ENCODE data around the gene SHLD1.
"Not testable (repeated sequence)": the region's sequence is repeated elsewhere in the genome, so short reads cannot be mapped to it uniquely, and the experiment has no call there.

The SHLD1 gene

DNA sequence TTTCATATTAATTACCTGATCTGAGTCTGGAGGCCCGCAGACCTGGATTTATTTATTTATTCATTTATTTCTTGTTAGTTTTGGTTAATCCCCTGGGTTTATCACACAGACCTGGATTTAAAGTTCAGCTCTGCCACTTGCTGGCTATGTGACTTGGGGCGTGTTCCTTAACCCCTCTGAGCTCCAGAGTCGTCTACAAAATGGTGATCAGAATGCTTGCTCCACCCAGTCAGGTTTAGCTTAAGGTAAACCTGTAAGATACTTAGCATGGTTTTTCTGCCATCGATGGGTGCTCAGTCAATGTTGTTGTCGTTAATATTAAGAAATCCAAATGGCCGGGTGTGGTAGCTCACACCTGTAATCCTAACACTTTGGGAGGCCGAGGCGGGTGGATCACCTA lies 23.4 kb downstream of the SHLD1 start:
- DNase-seq (ENCODE audit: low read depth, low spot score): no peak
- H3K4me3 ChIP-seq (ENCODE audit: low read length): no peak overlapping the region

DNA sequence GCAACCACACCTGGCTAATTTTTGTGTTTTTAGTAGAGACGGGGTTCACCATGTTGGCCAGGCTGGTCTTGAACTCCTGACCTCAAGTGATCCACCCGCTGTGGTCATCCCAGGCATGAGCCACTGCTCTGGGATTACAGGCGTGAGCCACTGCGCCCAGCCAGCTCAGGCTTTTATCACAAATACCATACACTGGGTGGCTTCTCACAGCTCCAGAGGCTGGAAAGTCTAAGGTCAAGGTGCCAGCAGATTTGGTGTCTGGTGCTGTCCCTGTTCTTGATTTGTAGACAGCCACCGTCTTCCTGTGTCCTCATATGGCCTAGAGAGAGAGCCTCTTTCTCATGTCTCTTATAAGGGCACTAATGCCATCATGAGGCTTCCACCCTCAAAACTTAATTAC lies 25.9 kb downstream of the SHLD1 start:
- DNase-seq (ENCODE audit: low read depth, low spot score): no peak
- no peak overlapping the region for H3K4me3 ChIP-seq (ENCODE audit: low read length)

DNA sequence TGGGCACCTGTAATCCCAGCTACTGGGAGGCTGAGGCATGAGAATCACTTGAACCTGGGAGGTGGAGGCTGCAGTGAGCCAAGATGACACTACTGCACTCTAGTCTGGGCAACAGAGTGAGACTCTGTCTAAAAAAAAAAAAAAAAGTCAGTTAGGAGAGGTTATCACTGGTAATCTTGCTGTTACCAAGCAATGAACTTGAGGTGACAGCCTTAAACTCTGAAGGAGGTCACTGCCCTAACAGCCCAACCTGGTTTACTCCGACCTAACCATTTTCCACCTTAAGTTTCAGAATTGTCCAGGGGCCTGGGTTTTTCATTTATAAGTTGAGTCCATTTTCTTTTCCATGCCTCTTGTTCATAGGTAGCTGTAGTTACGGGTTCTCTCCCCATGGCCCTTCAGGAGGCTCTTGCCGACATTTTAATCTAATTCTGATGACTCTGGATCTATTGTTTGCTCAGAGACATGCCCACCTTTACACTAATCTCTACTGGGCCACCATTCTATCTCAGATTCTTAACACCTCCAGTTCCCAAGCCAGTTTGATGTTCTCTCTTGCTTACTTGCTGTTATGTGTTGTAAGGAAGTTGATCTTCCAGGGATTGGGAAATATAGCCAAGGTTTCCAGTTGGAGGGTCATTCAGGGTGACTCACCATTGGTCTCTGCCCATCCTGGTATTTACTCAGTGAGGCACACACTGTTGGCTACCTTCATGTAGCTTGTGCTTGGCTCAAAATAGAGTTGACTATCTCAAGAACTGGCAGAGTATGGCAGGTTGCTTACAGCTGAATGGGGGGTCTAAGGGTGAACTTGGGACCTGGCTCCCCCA lies 29.1 kb downstream of the SHLD1 start:
- H3K4me3 ChIP-seq (ENCODE audit: low read length): no peak overlapping the region
- no peak for DNase-seq (ENCODE audit: low read depth, low spot score)

DNA sequence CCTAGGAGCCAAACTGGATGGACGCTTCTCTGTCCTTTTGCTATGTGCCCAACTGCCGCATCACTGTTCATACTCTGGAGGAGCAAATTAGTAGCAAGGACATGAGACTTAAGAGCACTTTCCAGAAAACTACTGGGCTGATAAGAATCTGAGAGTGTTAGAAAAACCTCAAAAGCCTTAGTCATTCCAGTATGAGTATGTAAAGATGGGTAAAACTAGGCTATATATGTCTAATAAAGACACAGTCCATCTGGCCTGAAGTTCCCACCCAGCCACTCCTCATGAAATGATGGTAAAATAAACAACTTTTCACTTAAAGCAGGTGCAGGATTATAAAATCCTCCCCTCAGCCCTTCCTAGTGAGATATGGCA lies 30.6 kb downstream of the SHLD1 start:
- no peak for DNase-seq (ENCODE audit: low read depth, low spot score)

DNA sequence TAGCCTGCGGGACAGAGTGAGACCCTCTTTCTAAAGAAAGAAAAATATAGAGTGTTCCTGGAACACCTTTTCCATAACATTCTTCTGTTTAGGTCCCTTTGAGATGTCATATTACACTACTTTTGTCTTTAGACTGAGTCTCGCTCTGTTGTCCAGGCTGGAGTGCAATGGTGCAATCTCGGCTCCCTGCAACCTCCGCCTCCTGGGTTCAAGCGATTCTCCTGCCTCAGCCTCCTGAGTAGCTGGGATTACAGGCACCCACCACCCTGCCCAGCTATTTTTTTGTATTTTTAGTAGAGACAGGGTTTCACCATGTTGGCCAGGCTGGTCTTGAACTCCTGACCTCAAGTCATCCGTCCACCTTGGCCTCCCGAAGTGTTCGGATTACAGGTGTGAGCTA lies 31.2 kb downstream of the SHLD1 start:
- not testable (repeated sequence) for DNase-seq (ENCODE audit: low read depth, low spot score); H3K4me3 ChIP-seq (ENCODE audit: low read length)

More for the DNA sequence above, 30.6 kb downstream of the SHLD1 start:
- H3K4me3 ChIP-seq (ENCODE audit: low read length): no peak overlapping the region

DNA sequence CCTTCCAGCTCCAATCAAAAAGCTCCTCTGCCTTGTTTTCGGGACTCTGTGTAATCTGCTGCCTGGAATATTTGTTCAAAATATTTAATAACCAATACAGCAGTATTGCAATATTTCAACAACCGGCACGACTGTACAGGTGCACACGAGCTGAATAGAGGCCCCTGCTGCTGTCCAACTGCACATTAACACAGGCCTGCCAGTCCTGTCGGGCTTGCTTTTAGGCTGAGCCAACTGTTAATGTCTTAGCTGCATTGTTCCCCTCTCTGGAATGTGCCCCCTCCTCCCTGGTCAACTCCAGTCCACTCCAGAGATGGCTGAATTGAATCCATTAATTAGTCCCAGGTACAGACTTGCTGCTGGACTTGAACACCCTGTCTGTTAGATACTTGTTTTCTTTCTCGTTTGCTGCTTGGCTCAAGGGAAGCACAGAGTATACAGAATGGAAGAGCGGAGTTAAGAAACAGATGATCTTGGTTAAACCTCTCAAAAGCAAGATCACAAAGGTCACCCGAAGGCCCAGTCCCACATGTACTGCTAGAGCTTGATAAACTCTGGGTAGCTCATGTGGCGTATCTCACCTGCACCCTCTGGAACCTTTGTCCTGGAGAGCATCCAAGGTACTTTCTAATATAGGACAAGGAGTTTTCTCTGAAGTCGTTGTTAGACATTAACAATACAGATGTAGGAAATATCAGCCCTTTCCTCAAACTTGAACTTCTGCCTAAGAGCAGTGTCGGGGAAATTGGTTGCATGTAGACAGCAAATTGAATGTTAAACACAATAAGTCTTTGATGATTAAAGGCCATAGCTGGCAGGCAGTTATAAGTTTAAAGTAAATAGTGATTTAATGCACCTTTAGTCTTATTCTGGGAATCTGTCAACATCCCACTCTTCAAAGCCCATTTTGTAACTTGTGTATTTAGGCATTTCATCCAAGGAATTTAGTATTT lies 31.9 kb downstream of the SHLD1 start:
- H3K4me3 ChIP-seq (ENCODE audit: low read length): no peak overlapping the region
- no peak for DNase-seq (ENCODE audit: low read depth, low spot score)

DNA sequence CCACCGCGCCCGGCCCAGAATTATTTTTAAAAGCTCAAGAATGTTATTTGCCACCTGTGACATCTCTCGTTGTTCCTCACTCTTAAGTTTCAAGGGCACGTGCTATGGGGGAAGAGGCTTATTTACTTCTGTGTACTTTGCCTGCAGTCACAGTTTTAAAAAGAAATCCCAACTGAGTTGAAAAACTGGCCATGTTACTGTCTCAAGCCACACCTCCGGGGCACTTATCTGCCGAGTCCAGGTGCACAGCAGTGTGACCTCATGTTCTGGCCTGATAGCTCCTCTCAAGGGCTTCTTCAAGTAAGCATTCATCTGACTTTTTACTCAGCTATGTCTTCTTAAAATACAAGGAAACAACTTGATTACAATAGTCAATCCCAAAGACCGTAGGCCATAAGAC lies 34.5 kb downstream of the SHLD1 start:
- no peak for DNase-seq (ENCODE audit: low read depth, low spot score)
- H3K4me3 ChIP-seq (ENCODE audit: low read length): no peak overlapping the region

DNA sequence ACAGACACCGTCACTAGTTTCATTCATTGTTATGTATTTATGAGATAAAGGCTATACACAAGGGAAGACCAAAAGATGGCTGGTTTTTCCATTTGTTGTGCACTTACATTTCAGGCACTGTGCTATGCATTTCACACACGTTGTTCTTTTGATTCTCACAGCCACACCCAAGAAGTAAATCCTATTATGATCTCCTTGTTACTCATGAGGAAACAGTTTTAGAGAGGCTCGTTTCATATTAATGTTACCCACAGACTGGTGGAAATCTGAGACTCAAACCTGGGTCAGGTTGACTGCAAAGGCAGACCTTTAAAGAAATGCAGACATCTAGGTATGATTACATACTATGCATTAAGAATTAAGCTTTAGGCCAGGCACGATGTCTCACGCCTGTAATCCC lies 34.9 kb downstream of the SHLD1 start:
- no peak overlapping the region for H3K4me3 ChIP-seq (ENCODE audit: low read length)
- no peak for DNase-seq (ENCODE audit: low read depth, low spot score)

DNA sequence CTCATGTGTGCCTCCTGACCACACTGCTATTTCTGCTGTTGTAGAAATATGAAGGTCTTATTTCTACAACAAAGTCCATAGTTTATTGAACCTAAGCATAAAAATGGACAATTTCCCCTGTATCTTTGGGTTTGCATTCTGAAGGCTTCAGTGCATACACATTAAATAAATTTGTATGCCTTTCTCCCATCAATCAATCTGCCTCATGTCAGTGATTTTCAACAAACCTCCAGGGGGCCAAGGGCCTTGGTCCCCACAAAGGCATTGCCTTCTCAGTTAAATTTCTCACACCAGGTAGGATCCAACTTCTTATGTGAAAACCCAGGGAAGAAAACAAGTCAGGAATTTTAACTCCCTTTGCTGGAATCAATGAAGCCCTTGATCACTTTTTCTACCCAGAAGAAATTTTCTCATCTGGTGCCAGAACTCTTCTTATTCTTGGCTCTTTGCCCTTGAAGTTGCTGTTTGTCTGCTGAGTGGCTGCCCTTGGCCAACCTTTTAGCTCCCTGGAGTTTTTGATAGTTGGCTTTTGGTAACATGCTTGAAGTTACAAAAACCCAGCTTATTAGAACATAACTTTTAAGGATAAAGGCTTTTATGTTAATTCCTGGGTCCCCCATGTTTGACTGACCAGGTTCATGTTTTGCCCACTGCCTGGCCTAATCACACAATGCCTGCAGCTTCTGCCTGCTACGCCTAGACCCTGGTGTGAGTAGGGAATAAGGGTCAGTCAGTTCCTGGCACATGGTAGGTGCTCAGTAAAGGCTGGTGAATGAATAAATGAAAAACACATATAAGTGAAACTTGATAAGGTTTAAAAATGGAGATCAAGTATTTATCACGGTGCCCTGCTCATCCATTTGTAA lies 37.0 kb downstream of the SHLD1 start:
- H3K4me3 ChIP-seq (ENCODE audit: low read length): no peak overlapping the region
- no peak for DNase-seq (ENCODE audit: low read depth, low spot score)

DNA sequence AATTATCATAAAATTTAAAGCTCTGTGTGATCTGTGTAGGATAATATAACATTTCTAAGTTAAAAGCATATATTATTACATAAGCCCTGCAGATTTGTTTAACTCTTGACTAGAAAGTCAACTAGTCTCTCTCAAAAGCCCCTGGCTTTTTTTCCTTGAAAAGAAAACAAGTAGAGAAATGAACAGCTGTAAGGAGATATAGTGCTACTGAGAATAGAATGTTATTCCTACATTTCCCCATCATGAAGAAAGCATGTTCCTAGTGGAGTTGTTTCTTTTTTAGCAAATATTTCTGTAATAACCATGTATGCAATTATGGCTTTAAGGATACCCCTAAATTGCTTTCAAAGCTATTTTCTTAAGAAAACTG lies 37.6 kb downstream of the SHLD1 start:
- no peak overlapping the region for H3K4me3 ChIP-seq (ENCODE audit: low read length)
- no peak for DNase-seq (ENCODE audit: low read depth, low spot score)

DNA sequence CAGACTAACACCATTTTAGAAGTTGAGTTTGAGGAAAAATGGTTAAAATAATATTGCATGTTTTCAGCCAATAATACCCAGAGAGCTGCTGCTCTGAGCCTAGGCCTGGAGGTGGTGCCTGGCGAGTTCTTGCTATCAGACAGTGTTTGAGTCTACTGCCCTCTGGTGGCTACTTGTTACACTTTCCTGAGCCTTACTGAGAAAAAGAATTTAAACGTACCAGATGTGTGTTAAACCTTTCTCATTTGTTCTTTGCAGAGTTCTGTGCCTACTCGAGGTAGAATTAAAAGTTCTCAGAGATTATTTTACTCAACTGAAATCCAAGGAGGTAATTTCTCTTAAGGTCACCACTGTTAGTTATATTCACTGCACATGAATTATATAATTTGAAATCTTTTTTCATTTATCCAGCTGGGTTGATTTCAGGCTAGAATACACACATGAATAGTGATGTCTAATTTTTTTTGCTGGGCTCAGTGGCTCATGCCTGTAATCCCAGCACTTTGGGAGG lies 38.2 kb downstream of the SHLD1 start:
- no peak overlapping the region for H3K4me3 ChIP-seq (ENCODE audit: low read length)
- peak; percentile 92 for DNase-seq (ENCODE audit: low read depth, low spot score)

DNA sequence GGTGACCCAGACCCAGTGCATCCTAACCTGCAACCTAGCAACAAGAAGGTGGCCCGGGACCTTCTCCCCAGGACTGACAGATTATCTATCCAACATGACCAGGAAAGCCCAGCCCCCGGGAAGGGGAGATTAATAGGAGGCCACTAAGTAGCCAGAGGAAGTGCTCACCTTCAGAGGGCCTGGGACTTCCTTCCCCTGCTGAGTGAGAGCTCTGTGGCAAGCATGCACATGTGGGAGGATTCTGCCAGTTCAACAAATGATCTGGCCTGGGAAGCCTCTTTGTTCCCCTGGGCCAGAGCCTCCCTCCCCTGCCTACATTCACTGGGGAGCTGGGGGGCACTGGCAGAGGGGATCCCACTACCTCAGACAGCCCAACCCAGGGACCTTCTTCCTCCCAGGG lies 39.6 kb downstream of the SHLD1 start:
- DNase-seq (ENCODE audit: low read depth, low spot score): no peak
- H3K4me3 ChIP-seq (ENCODE audit: low read length): no peak overlapping the region

DNA sequence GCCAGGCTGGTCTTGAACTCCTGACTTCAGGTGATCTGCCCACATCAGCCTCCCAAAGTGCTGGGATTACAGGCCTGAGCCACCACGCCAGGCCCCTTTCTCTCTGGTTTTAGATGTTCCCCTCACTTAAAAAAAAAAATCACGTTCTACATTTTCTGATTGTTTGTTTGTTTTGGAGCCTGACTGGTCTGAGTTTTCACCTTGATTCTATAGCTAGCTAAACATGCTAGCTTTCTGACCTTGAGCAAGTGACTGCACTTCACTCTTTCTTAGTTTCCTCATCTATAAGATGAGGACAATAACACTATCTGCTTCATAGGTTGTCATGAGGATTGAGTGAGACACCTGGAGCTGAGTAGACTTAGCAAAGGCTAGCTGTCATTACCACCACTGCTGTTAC lies 43.7 kb downstream of the SHLD1 start:
- H3K4me3 ChIP-seq (ENCODE audit: low read length): no peak overlapping the region

DNA sequence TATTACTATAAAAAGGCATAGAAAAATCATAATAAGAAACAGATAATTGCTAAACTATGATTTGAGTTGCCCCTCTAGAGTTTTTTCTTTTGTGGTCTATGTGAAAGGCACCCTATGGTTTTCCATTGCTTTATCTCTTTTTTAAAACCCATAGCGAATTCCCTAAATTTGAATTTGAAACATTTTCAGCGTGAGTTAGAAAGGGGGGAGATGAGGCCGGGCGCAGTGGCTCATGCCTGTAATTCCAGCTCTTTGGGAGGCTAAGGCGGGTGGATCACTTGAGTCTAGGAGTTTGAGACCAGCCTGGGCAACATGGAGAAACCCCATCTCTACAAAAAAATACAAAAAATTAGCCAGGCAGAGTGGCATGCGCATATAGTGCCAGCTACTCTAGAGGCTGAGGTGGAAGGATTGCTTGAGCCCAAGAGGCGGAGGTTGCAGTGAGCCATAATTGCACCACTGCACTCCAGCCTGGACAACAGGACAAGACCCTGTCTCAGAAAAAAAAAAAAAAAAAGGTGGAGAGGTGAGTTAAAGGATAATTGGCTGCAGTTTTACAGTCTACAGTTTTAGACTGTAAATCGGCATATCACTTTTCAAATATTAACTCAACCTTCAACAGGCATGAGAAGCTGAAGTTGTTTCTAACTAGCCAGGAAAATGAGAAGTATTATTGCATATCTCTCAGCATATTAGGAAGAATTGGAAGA lies 46.3 kb downstream of the SHLD1 start:
- DNase-seq (ENCODE audit: low read depth, low spot score): no peak
- H3K4me3 ChIP-seq (ENCODE audit: low read length): no peak overlapping the region

More for the DNA sequence above, 43.7 kb downstream of the SHLD1 start:
- DNase-seq (ENCODE audit: low read depth, low spot score): no peak

DNA sequence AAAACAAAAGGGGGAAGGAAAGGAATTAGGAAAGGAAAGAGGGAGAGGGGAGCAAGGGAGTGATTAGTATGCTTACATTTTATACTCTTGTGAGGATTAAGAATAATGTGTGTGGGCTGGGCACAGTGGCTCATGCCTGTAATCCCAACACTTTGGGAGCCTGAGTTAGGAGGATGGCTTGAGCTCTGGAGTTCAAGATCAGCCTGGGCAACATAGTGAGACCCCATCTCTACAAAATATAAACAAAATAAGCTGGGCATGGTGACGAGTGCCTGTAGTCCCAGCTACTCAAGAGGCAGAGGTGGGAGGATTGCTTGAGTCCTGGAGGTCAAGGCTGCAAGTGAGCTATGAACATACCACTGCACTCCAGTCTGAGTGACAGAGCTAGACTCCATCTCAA lies 47.0 kb downstream of the SHLD1 start:
- no peak overlapping the region for H3K4me3 ChIP-seq (ENCODE audit: low read length)
- no peak for DNase-seq (ENCODE audit: low read depth, low spot score)

DNA sequence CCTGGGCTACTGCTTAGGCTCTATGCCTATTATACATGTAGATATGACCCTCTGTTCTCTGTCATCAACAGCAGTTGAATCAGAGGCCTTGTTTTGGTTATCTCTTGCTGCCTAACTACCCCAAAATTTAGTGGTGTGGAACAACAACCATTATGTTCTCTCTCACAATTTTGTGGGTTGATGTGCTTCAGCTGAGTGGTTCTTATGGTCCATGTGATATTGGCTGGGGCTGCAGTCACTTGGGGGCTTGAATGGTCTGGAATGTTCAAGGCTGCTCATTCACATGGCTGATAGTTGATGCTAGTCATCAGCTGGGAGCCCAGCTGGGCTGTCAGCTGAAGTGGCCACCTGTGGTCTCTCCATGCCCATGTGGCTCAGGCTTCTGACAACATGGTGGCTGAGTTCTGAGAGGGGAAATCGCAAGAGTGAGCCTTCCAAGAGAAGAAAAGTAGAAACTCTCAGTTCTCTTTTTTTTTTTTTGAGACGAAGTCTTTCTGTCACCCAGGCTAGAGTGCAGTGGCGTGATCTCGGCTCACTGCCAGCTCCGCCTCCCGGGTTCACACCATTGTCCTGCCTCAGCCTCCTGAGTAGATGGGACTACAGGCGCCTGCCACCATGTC lies 47.8 kb downstream of the SHLD1 start:
- no peak for DNase-seq (ENCODE audit: low read depth, low spot score)
- H3K4me3 ChIP-seq (ENCODE audit: low read length): no peak overlapping the region

DNA sequence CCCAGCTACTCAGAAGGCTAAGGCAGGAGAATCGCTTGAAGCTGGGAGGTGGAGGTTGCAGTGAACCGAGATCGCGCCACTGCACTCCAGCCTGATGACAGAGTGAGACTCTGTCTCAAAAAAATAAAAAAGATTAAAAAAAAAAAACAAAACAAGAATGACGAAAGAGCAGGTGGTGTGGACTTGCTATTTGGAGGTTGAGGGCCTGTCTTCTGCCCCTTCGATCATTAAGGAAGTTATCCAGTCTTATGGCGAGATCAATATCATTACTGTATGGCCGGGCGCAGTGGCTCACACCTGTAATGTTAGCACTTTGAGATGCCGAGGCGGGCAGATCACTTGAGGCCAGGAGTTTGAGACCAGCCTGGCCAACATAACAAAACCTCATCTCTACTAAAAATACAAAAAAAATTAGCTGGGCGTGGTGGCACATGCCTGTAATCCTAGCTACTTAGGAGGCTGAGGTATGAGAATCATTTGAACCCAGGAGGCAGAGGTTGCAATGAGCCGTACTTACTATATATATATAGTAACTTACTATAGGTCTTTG lies 53.6 kb downstream of the SHLD1 start:
- H3K4me3 ChIP-seq (ENCODE audit: low read length); DNase-seq (ENCODE audit: low read depth, low spot score): not testable (repeated sequence)
